ENCODE measurements around the gene ELOVL2.

Gene ELOVL2

DNA sequence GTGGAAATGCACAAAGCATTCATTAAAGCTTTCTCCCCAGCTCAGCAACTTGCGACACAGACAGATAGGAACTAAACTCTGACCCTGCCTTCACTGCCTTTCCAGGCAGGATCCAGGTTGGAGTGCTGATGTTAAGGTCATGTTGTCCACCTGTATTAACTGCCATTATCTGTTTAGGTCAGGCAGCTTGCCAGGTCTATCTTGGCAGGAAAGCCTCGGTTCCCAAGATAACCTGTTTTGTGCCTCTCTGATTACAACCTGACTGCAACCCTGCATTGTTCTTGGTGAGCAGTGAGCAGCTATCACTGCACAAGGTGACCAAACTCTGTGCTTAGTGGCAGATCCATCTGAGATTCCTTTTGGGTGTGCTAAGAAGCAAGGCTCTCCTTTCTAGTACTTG lies 23.2 kb upstream of the ELOVL2 start:
- ATAC-seq (replicated peaks) (no peak), DNase-seq (no peak)
- no peaks in the 10 kb centered on the region for H3K4me1 Mint-ChIP-seq
- H3K27ac Mint-ChIP-seq: no peak overlapping the region
- H3K27me3 Mint-ChIP-seq: peaks cover 6 to 8% of the 10 kb centered on the region in 2 donors
- no peaks in the 10 kb centered on the region for H3K36me3 Mint-ChIP-seq
- H3K9me3 Mint-ChIP-seq: no peaks in the 10 kb centered on the region
- H3K4me3 Mint-ChIP-seq: no peak overlapping the region

- H3K4me3 Mint-ChIP-seq: no peak overlapping the region
- H3K27me3 Mint-ChIP-seq: peaks cover 2 to 8% of the 10 kb centered on the region in 2 donors
- H3K4me1 Mint-ChIP-seq: no peaks in the 10 kb centered on the region
- no peaks in the 10 kb centered on the region for H3K36me3 Mint-ChIP-seq
- ATAC-seq (replicated peaks) (no peak), DNase-seq (no peak)
- no peaks in the 10 kb centered on the region for H3K9me3 Mint-ChIP-seq
- no peak overlapping the region for H3K27ac Mint-ChIP-seq
Measured at GRCh38 chr6:11066505-11067347, 22.6 kb upstream of the ELOVL2 start.

- no peaks in the 10 kb centered on the region for H3K9me3 Mint-ChIP-seq
- peaks cover 0 to 8% of the 10 kb centered on the region in 2 donors for H3K27me3 Mint-ChIP-seq
- DNase-seq (no peak), ATAC-seq (replicated peaks) (no peak)
- no peaks in the 10 kb centered on the region for H3K36me3 Mint-ChIP-seq
- no peak overlapping the region for H3K27ac Mint-ChIP-seq
- no peaks in the 10 kb centered on the region for H3K4me1 Mint-ChIP-seq
- no peak overlapping the region for H3K4me3 Mint-ChIP-seq
Measured at GRCh38 chr6:11065436-11066202, 21.5 kb upstream of the ELOVL2 start.

DNA sequence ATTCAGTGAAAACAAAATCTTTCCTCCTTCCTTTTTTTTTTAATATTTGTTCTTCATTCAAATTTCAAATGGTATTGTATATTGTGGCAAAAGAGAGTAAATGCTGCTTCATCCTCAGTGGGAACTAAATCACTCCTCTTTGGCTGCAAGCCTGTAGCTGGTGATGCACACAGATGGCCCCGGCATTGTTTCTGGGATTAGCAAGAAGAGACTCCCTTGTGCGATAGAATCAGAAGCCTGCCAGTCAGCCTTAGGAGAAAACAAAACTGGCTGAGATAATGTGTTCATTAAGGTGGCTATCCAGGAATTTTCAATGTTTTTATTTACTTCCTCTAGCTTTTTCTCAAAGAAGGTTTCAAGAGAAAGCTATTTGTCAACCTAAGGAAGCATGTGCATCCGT lies 20.7 kb upstream of the ELOVL2 start:
- DNase-seq (no peak), ATAC-seq (replicated peaks) (no peak)
- H3K36me3 Mint-ChIP-seq: no peaks in the 10 kb centered on the region
- no peaks in the 10 kb centered on the region for H3K4me1 Mint-ChIP-seq
- H3K9me3 Mint-ChIP-seq: no peaks in the 10 kb centered on the region
- no peak overlapping the region for H3K4me3 Mint-ChIP-seq
- H3K27me3 Mint-ChIP-seq: peaks cover 0 to 7% of the 10 kb centered on the region in 2 donors
- no peak overlapping the region for H3K27ac Mint-ChIP-seq

- no peak for ATAC-seq (replicated peaks)
- H3K27ac Mint-ChIP-seq: no peak overlapping the region
- no peak for DNase-seq
- no peak overlapping the region for H3K4me3 Mint-ChIP-seq
- no peaks in the 10 kb centered on the region for H3K36me3 Mint-ChIP-seq
- H3K27me3 Mint-ChIP-seq: no peaks in the 10 kb centered on the region
- H3K9me3 Mint-ChIP-seq: no peaks in the 10 kb centered on the region
- H3K4me1 Mint-ChIP-seq: no peaks in the 10 kb centered on the region
Measured at GRCh38 chr6:11062715-11063114, 18.6 kb upstream of the ELOVL2 start.

GRCh38 chr6:11062083-11062482 lies 18.0 kb upstream of the ELOVL2 start:
- H3K36me3 Mint-ChIP-seq: no peaks in the 10 kb centered on the region
- H3K9me3 Mint-ChIP-seq: no peaks in the 10 kb centered on the region
- no peak overlapping the region for H3K4me3 Mint-ChIP-seq
- DNase-seq (no peak), ATAC-seq (replicated peaks) (no peak)
- H3K27ac Mint-ChIP-seq: no peak overlapping the region
- H3K4me1 Mint-ChIP-seq: no peaks in the 10 kb centered on the region
- H3K27me3 Mint-ChIP-seq: no peaks in the 10 kb centered on the region

DNA sequence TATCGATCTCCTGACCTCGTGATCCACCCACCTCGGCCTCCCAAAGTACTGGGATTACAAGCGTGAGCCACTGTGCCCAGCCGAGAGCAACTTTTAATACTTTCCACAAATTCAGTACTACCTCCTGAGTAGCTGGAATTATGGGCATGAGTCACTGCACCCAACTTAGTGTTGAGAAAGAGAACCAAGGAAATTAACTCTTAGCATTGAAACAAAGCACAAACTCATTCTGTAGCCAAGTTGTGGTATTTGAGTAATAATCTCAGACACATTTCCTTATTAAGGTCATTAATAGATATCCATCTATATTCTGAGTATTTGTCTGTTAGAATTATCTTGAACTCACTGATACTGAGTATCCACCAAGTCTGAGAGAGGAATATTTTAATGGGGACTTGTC lies 14.3 kb upstream of the ELOVL2 start:
- no peak for ATAC-seq (replicated peaks)
- Mint-ChIP-seq H3K27me3 (peaks cover 5% of the 10 kb centered on the region in 2 donors), H3K36me3 (no peaks in the 10 kb centered on the region), H3K4me1 (no peaks in the 10 kb centered on the region), H3K9me3 (no peaks in the 10 kb centered on the region), H3K27ac (no peak overlapping the region), H3K4me3 (no peak overlapping the region)
- no peak for DNase-seq

GRCh38 chr6:11056871-11057270 lies 12.8 kb upstream of the ELOVL2 start:
- H3K9me3 Mint-ChIP-seq: no peaks in the 10 kb centered on the region
- DNase-seq (no peak), ATAC-seq (replicated peaks) (no peak)
- H3K36me3 Mint-ChIP-seq: no peaks in the 10 kb centered on the region
- H3K27me3 Mint-ChIP-seq: peaks cover 5 to 10% of the 10 kb centered on the region in 2 donors
- H3K4me3 Mint-ChIP-seq: no peak overlapping the region
- no peaks in the 10 kb centered on the region for H3K4me1 Mint-ChIP-seq
- no peak overlapping the region for H3K27ac Mint-ChIP-seq

- ATAC-seq (replicated peaks): no peak
- Mint-ChIP-seq H3K36me3 (no peaks in the 10 kb centered on the region), H3K4me3 (no peak overlapping the region), H3K9me3 (no peaks in the 10 kb centered on the region), H3K27me3 (peaks cover 11 to 15% of the 10 kb centered on the region in 2 donors), H3K4me1 (no peaks in the 10 kb centered on the region), H3K27ac (no peak overlapping the region)
- no peak for DNase-seq
Measured at GRCh38 chr6:11055127-11055627, 11.1 kb upstream of the ELOVL2 start.

DNA sequence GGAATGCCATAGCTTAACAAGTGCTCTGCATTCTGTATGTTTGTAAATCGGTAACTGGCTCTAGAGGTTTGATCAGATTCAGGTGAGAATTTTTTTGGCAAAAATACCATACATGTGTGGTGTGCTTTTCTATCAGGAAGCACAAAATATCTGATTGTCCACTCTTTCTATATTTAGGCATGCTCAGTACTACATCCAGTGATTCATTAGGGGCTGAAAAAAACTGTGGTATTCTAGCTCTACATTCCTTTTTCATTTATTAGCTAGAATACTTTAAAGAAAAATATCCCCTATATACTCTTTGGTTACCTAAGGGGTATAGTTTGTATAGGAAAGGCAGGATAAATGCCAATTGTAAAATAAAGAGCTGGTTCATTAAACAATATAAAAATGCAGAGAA lies 10.6 kb upstream of the ELOVL2 start:
- no peak overlapping the region for H3K27ac Mint-ChIP-seq
- no peaks in the 10 kb centered on the region for H3K36me3 Mint-ChIP-seq
- peaks cover 16 to 18% of the 10 kb centered on the region in 2 donors for H3K27me3 Mint-ChIP-seq
- DNase-seq (no peak), ATAC-seq (replicated peaks) (no peak)
- no peaks in the 10 kb centered on the region for H3K9me3 Mint-ChIP-seq
- H3K4me1 Mint-ChIP-seq: no peaks in the 10 kb centered on the region
- no peak overlapping the region for H3K4me3 Mint-ChIP-seq

GRCh38 chr6:11053307-11053706 lies 9.2 kb upstream of the ELOVL2 start:
- Mint-ChIP-seq H3K4me3 (no peak overlapping the region), H3K27ac (no peak overlapping the region), H3K36me3 (no peaks in the 10 kb centered on the region), H3K4me1 (no peaks in the 10 kb centered on the region), H3K9me3 (no peaks in the 10 kb centered on the region), H3K27me3 (peaks cover 20 to 23% of the 10 kb centered on the region in 2 donors)
- ATAC-seq (replicated peaks) (no peak), DNase-seq (no peak)

- DNase-seq (no peak), ATAC-seq (replicated peaks) (no peak)
- Mint-ChIP-seq H3K27me3 (peaks cover 35 to 40% of the 10 kb centered on the region in 2 donors), H3K9me3 (no peaks in the 10 kb centered on the region), H3K4me1 (no peaks in the 10 kb centered on the region), H3K36me3 (no peaks in the 10 kb centered on the region), H3K4me3 (no peak overlapping the region), H3K27ac (no peak overlapping the region)
Measured at GRCh38 chr6:11050731-11051130, 6.6 kb upstream of the ELOVL2 start.

DNA sequence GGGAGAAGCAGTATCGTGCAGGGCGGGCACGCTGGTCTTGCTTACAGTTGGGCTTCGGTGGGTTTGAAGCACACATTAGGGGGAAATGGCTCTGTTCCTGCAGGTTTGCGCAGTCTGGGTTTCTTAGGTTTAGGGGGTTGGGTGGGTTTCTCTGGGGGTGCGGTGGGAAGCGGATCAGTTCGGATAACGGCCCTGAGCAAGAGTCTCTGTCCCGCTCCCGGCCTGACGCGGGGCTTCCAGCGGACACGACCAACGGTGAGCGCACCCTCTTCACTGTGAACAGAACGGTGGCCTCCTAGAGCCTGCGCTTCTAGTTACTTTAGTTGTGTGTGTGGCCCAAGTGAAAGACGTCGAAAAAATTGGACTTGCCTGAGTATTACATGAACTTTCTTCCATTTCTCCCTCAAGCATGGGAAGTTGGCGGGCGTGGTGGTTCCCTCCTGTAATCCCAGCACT lies 635 bp upstream of the ELOVL2 start:
- H3K27ac Mint-ChIP-seq: no peak overlapping the region
- no peak for DNase-seq
- H3K36me3 Mint-ChIP-seq: peaks cover 5% of the 10 kb centered on the region in 2 donors
- peaks cover 44 to 55% of the 10 kb centered on the region in 2 donors for H3K27me3 Mint-ChIP-seq
- H3K9me3 Mint-ChIP-seq: peaks cover 2 to 4% of the 10 kb centered on the region in 2 donors
- peaks cover 14 to 17% of the 10 kb centered on the region in 2 donors for H3K4me1 Mint-ChIP-seq
- ATAC-seq (replicated peaks): no peak
- peak overlapping the region; percentile 74 to 85 for H3K4me3 Mint-ChIP-seq

- Mint-ChIP-seq H3K4me3 (peak overlapping the region; percentile 78 to 79), H3K9me3 (peaks cover 2 to 4% of the 10 kb centered on the region in 2 donors), H3K36me3 (peaks cover 5% of the 10 kb centered on the region in 2 donors), H3K27ac (no peak overlapping the region), H3K27me3 (peaks cover 42 to 51% of the 10 kb centered on the region in 2 donors), H3K4me1 (peaks cover 14 to 17% of the 10 kb centered on the region in 2 donors)
- ATAC-seq (replicated peaks): peak; percentile 23 to 49
- peak; percentile 10 for DNase-seq
Measured at GRCh38 chr6:11043378-11043960, 636 bp downstream of the ELOVL2 start.

All from stimulated activated naive B cell treated with anti-CD40 and anti-IgM and Interleukin-4, amounts not matched to agents 10 μg/mL and 1 μg/mL and 100 μg/mL, for 72 hours (primary cell).